Effector CD4-positive, alpha-beta T cell (primary cell): Measurements from ENCODE around the gene INPP4A.

Experiments used
- DNase-seq: peaks from one replicate; pipeline ENCODE4 v3.0.0-alpha.2; 2020

Gene INPP4A

GRCh38 chr2:98438190-98439133 lies 6.2 kb upstream of the INPP4A start:
- DNase-seq, result no peak

GRCh38 chr2:98441706-98442450 lies 2.8 kb upstream of the INPP4A start:
- DNase-seq, result no peak

GRCh38 chr2:98442488-98442887 lies 2.2 kb upstream of the INPP4A start:
- DNase-seq, result no peak

- DNase-seq, result no peak
Observed at GRCh38 chr2:98445177-98445682, 572 bp downstream of the INPP4A start.

GRCh38 chr2:98445683-98446581 lies 1.3 kb downstream of the INPP4A start:
- no peak for DNase-seq

GRCh38 chr2:98446850-98447249 lies 2.2 kb downstream of the INPP4A start:
- DNase-seq, result no peak

- no peak for DNase-seq
Observed at GRCh38 chr2:98448441-98449145, 3.9 kb downstream of the INPP4A start.

GRCh38 chr2:98452396-98453027 lies 7.9 kb downstream of the INPP4A start:
- no peak for DNase-seq

GRCh38 chr2:98453083-98453482 lies 8.4 kb downstream of the INPP4A start:
- no peak for DNase-seq

GRCh38 chr2:98453531-98453930 lies 8.9 kb downstream of the INPP4A start:
- DNase-seq, result no peak

GRCh38 chr2:98454073-98454472 lies 9.4 kb downstream of the INPP4A start:
- no peak for DNase-seq

- no peak for DNase-seq
Observed at GRCh38 chr2:98454500-98455235, 10.0 kb downstream of the INPP4A start.

- peak; percentile 26 for DNase-seq
Observed at GRCh38 chr2:98455494-98455976, 10.9 kb downstream of the INPP4A start.

GRCh38 chr2:98457045-98457696 lies 12.5 kb downstream of the INPP4A start:
- no peak for DNase-seq

- no peak for DNase-seq
Observed at GRCh38 chr2:98458207-98458606, 13.5 kb downstream of the INPP4A start.

- no peak for DNase-seq
Observed at GRCh38 chr2:98458667-98459380, 14.2 kb downstream of the INPP4A start.

GRCh38 chr2:98459496-98460175 lies 15.0 kb downstream of the INPP4A start:
- DNase-seq, result no peak
